Activated gamma-delta T cell treated with anti-CD3 and anti-CD28 coated beads, Interleukin-2, amount 50 U/mL, for 16 hours (primary cell): Measurements from ENCODE around the gene RPS8.
"Not testable (repeated sequence)": the region's sequence is repeated elsewhere in the genome, so short reads cannot be mapped to it uniquely, and the experiment has no call there.

ENCODE experiments used
- DNase-seq: peaks from one replicate; pipeline ENCODE4 v3.0.0-alpha.2; 2020; ENCODE audit warnings: low read depth

Gene RPS8

GRCh38 chr1:44820328-44821239 lies 45.2 kb downstream of the RPS8 start:
- DNase-seq, result no peak

GRCh38 chr1:44821240-44821715 lies 45.9 kb downstream of the RPS8 start:
- no peak for DNase-seq

GRCh38 chr1:44822131-44822701 lies 46.9 kb downstream of the RPS8 start:
- DNase-seq, result no peak

- no peak for DNase-seq
These were observed 47.7 kb downstream of the RPS8 start for GRCh38 chr1:44822981-44823451.

- DNase-seq, result not testable (repeated sequence)
These were observed 49.1 kb downstream of the RPS8 start for GRCh38 chr1:44824392-44824791.

- DNase-seq, result no peak
These were observed 51.2 kb downstream of the RPS8 start for GRCh38 chr1:44826375-44827196.

- no peak for DNase-seq
These were observed 52.1 kb downstream of the RPS8 start for GRCh38 chr1:44827197-44828002.

GRCh38 chr1:44828003-44828651 lies 52.8 kb downstream of the RPS8 start:
- no peak for DNase-seq
